H1 (cell line): ENCODE measurements around the gene WNK4. TPM values are rescaled to one million over a fixed set of nuclear protein-coding genes. Genes with fewer than 3 reads are reported as not detected.

ENCODE experiments used
- JUN ChIP-seq: IDR thresholded peaks from 2 replicates; pipeline ENCODE4 v1.6.1; 2011; ENCODE audit warnings: low read depth, mild to moderate bottlenecking, improper control_type of control experiment, low read length
- SAP30 ChIP-seq: fragments of 300-600 bp; sonication (generic); IDR thresholded peaks from 2 replicates; pipeline ENCODE4 v1.7.1; 2012; ENCODE audit warnings: low read length, moderate library complexity, mild to moderate bottlenecking, inconsistent platforms; ENCODE audit not compliant: insufficient read depth, insufficient replicate concordance
- polyA plus RNA-seq, 7 experiments: library from polyadenylated mRNA; depleted of rRNA in 3 of 7; stranded (reverse) in 5 of 7; unstranded in 2 of 7; fragments of >200 nt in 5 of 7; fragments of 200-250 nt in 2 of 7; gene quantifications; 1 replicate in 5 of 7; 2 replicates in 1 of 7; 4 replicates in 1 of 7; pipeline versions ENCODE4 v1.2.1 to v1.2.3, GENCODE V29; 2011 to 2013; ENCODE audit warnings: missing spikeins in 2 of 7, mixed read lengths in 2 of 7
- total RNA-seq: library from RNA; stranded (reverse); fragmentation: NEBNext Ultra II Directional; extraction: Animal tissue kit (Norgen Biotek cat#: 25700); gene quantifications from 2 replicates; pipeline ENCODE4 v1.2.1, GENCODE V29; 2021
- TF ChIP-seq, protein P1 (sequence below): IDR thresholded peaks from 2 replicates; pipeline ENCODE4 v1.6.1; 2011; ENCODE audit warnings: low read depth, mild to moderate bottlenecking, low read length; ENCODE audit not compliant: insufficient read depth

WNK4 gene
- total and polyA plus RNA-seq, 2 of the 8 experiments (the other 6 are each of a cell fraction or from before 2014, with no cell fraction given): 0.21 to 1.7 TPM

DNA sequence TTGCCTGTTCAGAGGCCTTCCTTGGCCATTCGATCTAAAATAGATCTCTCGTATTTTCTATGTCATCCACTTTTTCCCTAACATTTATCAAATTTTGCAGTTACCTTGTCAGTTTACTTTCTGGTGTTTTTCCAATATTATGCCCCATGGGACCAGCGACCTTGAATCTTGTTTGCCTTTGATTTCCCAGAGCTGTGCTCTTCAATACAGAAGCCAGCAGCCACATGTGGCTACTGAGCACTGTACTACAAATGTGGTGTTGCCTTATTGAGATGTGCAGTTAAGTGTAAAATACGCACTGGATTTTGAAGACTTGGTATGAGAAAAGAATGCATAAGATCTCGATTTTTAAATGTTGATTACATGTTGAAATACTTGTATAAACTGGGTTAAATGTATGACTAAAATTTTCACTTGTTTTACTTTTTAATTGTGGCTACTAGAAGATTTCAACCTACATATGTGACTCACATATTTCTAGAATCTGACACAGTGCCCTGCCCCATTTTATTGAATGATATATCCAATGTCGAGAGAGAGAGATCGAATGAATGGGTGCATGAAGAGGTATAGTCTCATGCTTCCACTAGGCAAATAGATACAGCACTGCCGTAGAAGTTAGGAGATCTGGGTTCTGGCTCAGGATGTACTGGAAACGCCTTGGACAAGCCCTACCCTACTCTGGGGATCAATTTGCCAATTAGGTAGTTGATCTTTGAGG is 52.0 kb downstream of the WNK4 start (continued):
- TF ChIP-seq SAP30: no peak
- TF ChIP-seq, protein P1, sequence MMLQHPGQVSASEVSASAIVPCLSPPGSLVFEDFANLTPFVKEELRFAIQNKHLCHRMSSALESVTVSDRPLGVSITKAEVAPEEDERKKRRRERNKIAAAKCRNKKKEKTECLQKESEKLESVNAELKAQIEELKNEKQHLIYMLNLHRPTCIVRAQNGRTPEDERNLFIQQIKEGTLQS: no peak
- no peak for TF ChIP-seq JUN
